M059J (cell line): ENCODE measurements around the gene GPSM1. TPM values are rescaled to one million over a fixed set of nuclear protein-coding genes. Genes with fewer than 3 reads are reported as not detected.
"Not testable (repeated sequence)": the region's sequence is repeated elsewhere in the genome, so short reads cannot be mapped to it uniquely, and the experiment has no call there.

Experiments used
- DNase-seq: peaks from one replicate; pipeline ENCODE4 v3.0.0-alpha.2; 2012; ENCODE audit warnings: low read depth
- total RNA-seq: library from RNA; depleted of rRNA; stranded (reverse); fragments of >200 nt; shearing (Covaris generic); gene quantifications from 2 replicates; pipeline ENCODE4 v1.2.3, GENCODE V29; 2014

GPSM1 gene
- total RNA-seq, 1 experiment from 2014 or later, result 12.5 TPM

- DNase-seq, result no peak
Measured at GRCh38 chr9:136343884-136344269, 16.5 kb downstream of the GPSM1 start.

GRCh38 chr9:136344544-136345280, 17.4 kb downstream of the GPSM1 start:
- DNase-seq, result no peak

- peak; percentile 25 for DNase-seq
Measured at GRCh38 chr9:136345281-136346156, 18.2 kb downstream of the GPSM1 start.

GRCh38 chr9:136346157-136346481, 18.8 kb downstream of the GPSM1 start:
- no peak for DNase-seq

- DNase-seq, result no peak
Measured at GRCh38 chr9:136346927-136347465, 19.7 kb downstream of the GPSM1 start.

- DNase-seq, result no peak
Measured at GRCh38 chr9:136347472-136348256, 20.3 kb downstream of the GPSM1 start.

GRCh38 chr9:136348691-136349090, 21.4 kb downstream of the GPSM1 start:
- no peak for DNase-seq

GRCh38 chr9:136349546-136349945, 22.2 kb downstream of the GPSM1 start:
- no peak for DNase-seq

- no peak for DNase-seq
Measured at GRCh38 chr9:136351252-136351800, 24.0 kb downstream of the GPSM1 start.

- not testable (repeated sequence) for DNase-seq
Measured at GRCh38 chr9:136351868-136352267, 24.5 kb downstream of the GPSM1 start.

- no peak for DNase-seq
Measured at GRCh38 chr9:136352682-136353081, 25.3 kb downstream of the GPSM1 start.

GRCh38 chr9:136353088-136353487, 25.7 kb downstream of the GPSM1 start:
- DNase-seq, result no peak

GRCh38 chr9:136353757-136354488, 26.6 kb downstream of the GPSM1 start:
- DNase-seq, result no peak

GRCh38 chr9:136354592-136355085, 27.3 kb downstream of the GPSM1 start:
- peak; percentile 50 for DNase-seq

- DNase-seq, result no peak
Measured at GRCh38 chr9:136355616-136356557, 28.5 kb downstream of the GPSM1 start.

- DNase-seq, result no peak
Measured at GRCh38 chr9:136357202-136357725, 29.9 kb downstream of the GPSM1 start.

GRCh38 chr9:136358016-136358415, 30.7 kb downstream of the GPSM1 start:
- no peak for DNase-seq

GRCh38 chr9:136358888-136359287, 31.5 kb downstream of the GPSM1 start:
- DNase-seq, result no peak
